Naive thymus-derived CD4-positive, alpha-beta T cell (primary cell): ENCODE measurements around the gene GSX2. TPM values are rescaled to one million over a fixed set of nuclear protein-coding genes. Genes with fewer than 3 reads are reported as not detected.

Source experiments
- ATAC-seq: fragments of 150-1000 bp; cut with Tn5 transposase; 2 replicates; pipeline ENCODE4 v1.10.0; 2021; ENCODE audit warnings: mild to moderate bottlenecking, moderate library complexity
- CTCF ChIA-PET: fragments of 350-600 bp; sonication (Branson Sonifier 250); formaldehyde crosslinking; loops from one replicate; lab custom pipeline; 2021; ENCODE audit warnings: antibody characterized with exemption; lab: Charles Lee
- POLR2A ChIA-PET: fragments of 350-600 bp; sonication (Branson Sonifier 250); formaldehyde crosslinking; loops from one replicate; lab custom pipeline; 2021; ENCODE audit warnings: antibody characterized with exemption, inconsistent platforms; lab: Charles Lee
- DNase-seq, 9 donors: peaks; one replicate each; pipeline versions ENCODE4 v3.0.0 to v3.0.0-alpha.2; 2020 to 2022; ENCODE audit warnings: mixed read lengths in 1 of 9
- H3K27ac ChIP-seq: one replicate; pipeline ENCODE4 v1.7.0; 2013; ENCODE audit warnings: mild to moderate bottlenecking, low read depth, low read length, moderate library complexity
- H3K27me3 ChIP-seq, 2 donors: one replicate each; pipeline ENCODE4 v1.7.0; 2013; ENCODE audit warnings: low read length in 2 of 2, mild to moderate bottlenecking in 2 of 2, moderate library complexity in 2 of 2; ENCODE audit not compliant: control insufficient read depth in 2 of 2, insufficient read depth in 2 of 2
- H3K36me3 ChIP-seq, 3 experiments: 1 replicate in 2 of 3; 2 replicates in 1 of 3; pipeline ENCODE4 v1.7.0; 2013; ENCODE audit warnings: low read length in 3 of 3, mild to moderate bottlenecking in 3 of 3, moderate library complexity in 1 of 3; ENCODE audit not compliant: insufficient read depth in 3 of 3, control insufficient read depth in 2 of 3
- H3K4me1 ChIP-seq, 2 donors: one replicate each; pipeline ENCODE4 v1.7.0; 2013; ENCODE audit warnings: low read length in 2 of 2, mild to moderate bottlenecking in 2 of 2, moderate library complexity in 1 of 2; ENCODE audit not compliant: control insufficient read depth in 2 of 2, insufficient read depth in 2 of 2
- H3K4me3 ChIP-seq: 2 replicates; pipeline ENCODE4 v1.7.0; 2013; ENCODE audit warnings: mild to moderate bottlenecking, low read length
- H3K9me3 ChIP-seq, 3 experiments: 1 replicate in 2 of 3; 2 replicates in 1 of 3; pipeline ENCODE4 v1.7.0; 2013; ENCODE audit warnings: low read length in 3 of 3; ENCODE audit not compliant: control insufficient read depth in 2 of 3
- H3K27ac Mint-ChIP-seq, 9 donors: one replicate each; pipeline ENCODE4 v1.8.0; 2020 to 2022; ENCODE audit warnings: mixed read lengths in 9 of 9, mild to moderate bottlenecking in 8 of 9, moderate library complexity in 5 of 9, inconsistent platforms in 2 of 9
- H3K27me3 Mint-ChIP-seq, 5 donors: one replicate each; pipeline ENCODE4 v1.8.0; 2021 to 2022; ENCODE audit warnings: mixed read lengths in 5 of 5, mild to moderate bottlenecking in 1 of 5
- H3K36me3 Mint-ChIP-seq, 5 donors: one replicate each; pipeline ENCODE4 v1.8.0; 2020 to 2022; ENCODE audit warnings: mixed read lengths in 5 of 5, mild to moderate bottlenecking in 3 of 5, inconsistent platforms in 1 of 5
- H3K4me1 Mint-ChIP-seq, 7 donors: one replicate each; pipeline ENCODE4 v1.8.0; 2020 to 2022; ENCODE audit warnings: mixed read lengths in 7 of 7, mild to moderate bottlenecking in 3 of 7, inconsistent platforms in 1 of 7
- H3K4me3 Mint-ChIP-seq, 10 donors: one replicate each; pipeline ENCODE4 v1.8.0; 2020 to 2022; ENCODE audit warnings: mild to moderate bottlenecking in 10 of 10, mixed read lengths in 10 of 10, moderate library complexity in 6 of 10, inconsistent platforms in 2 of 10
- H3K9me3 Mint-ChIP-seq, 11 donors: one replicate each; pipeline ENCODE4 v1.8.0; 2020 to 2022; ENCODE audit warnings: mixed read lengths in 11 of 11, mild to moderate bottlenecking in 4 of 11, inconsistent platforms in 1 of 11, moderate library complexity in 1 of 11
- intact Hi-C, 2 donors: fragments of 100-400 bp; cut with micrococcal nuclease; formaldehyde crosslinking; loops; one replicate each; pipeline ENCODE4 v1.15.1; 2023
- polyA plus RNA-seq, 2 donors: library from polyadenylated mRNA; unstranded; fragments of 300-500 nt; fragmentation: Illumina TruSeq; gene quantifications; one replicate each; pipeline ENCODE4 v1.2.3, GENCODE V29; 2021
- total RNA-seq, 6 experiments: library from RNA in 5 of 6; stranded (reverse) in 5 of 6; gene quantifications; 1 replicate in 5 of 6; 2 replicates in 1 of 6; pipeline ENCODE4 v1.2.3 and lab custom pipeline; 2021 to 2026

Gene GSX2
- total and polyA plus RNA-seq, 7 experiments from 2014 or later: not detected

DNA sequence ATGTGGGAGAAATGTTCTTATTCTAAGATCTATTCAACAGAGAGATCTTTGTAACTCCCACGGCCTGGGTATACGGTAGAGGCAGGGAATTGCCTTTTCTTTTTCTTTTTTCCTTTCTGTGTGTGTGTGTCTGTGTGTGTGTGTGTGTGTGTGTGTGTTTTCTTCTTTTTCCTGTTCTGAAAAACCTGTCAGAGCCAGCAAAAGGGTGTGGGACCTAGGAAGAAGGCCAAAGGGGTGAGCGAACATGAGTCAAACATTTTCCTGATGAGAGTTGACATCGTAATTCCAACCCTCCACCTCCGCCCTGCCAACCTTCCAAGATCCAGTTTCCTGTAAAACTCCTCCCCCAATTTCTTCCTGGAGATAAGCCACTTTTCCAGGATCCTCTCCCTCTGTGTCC, 32.8 kb upstream of the GSX2 start:
- Mint-ChIP-seq H3K4me3 (no peak overlapping the region), H3K36me3 (peaks cover 0 to 7% (median 0%) of the 10 kb centered on the region in 5 donors), H3K4me1 (peaks cover 18 to 32% (median 23%) of the 10 kb centered on the region in 7 donors), H3K27me3 (peaks cover 0 to 8% (median 0%) of the 10 kb centered on the region in 5 donors), H3K27ac (peak overlapping the region in 3 of 9 donors; percentile 42 to 98 (median 60)), H3K9me3 (peaks cover 0 to 2% (median 0%) of the 10 kb centered on the region in 11 donors)
- H3K27ac ChIP-seq: no peak overlapping the region
- no peak overlapping the region for H3K4me3 ChIP-seq
- H3K27me3 ChIP-seq: no peaks in the 10 kb centered on the region
- no peak for DNase-seq
- H3K36me3 ChIP-seq: peaks cover 0 to 8% (median 0%) of the 10 kb centered on the region in 3 experiments
- H3K4me1 ChIP-seq: peaks cover 8 to 14% of the 10 kb centered on the region in 2 donors
- H3K9me3 ChIP-seq: no peaks in the 10 kb centered on the region
- intact Hi-C loops: loop anchor here in 1 of 2 donors (10.0 kb wide), 1 partner anchor 1478 kb away; the partner anchor contains the start of gene CLOCK
- ChIA-PET CTCF (no interaction called here), POLR2A (interaction anchor here (1.0 kb wide), 1 partner anchor 24 kb away, joined by 3 read pairs; no protein-coding TSS in a partner anchor)
- ATAC-seq: no peak

GRCh38 chr4:54073271-54073880, 26.6 kb upstream of the GSX2 start:
- Histone ChIP-seq H3K36me3 (no peaks in the 10 kb centered on the region), H3K4me3 (no peak overlapping the region), H3K4me1 (no peaks in the 10 kb centered on the region), H3K27ac (no peak overlapping the region), H3K9me3 (no peaks in the 10 kb centered on the region), H3K27me3 (no peaks in the 10 kb centered on the region)
- Mint-ChIP-seq H3K36me3 (no peaks in the 10 kb centered on the region), H3K27me3 (peaks cover 5 to 28% (median 13%) of the 10 kb centered on the region in 5 donors), H3K4me1 (no peaks in the 10 kb centered on the region), H3K9me3 (peaks cover 0 to 2% (median 0%) of the 10 kb centered on the region in 11 donors), H3K4me3 (no peak overlapping the region), H3K27ac (no peak overlapping the region)
- POLR2A ChIA-PET: no interaction called here
- no peak for DNase-seq
- ATAC-seq: peak; percentile 31
- CTCF ChIA-PET: no interaction called here
- intact Hi-C loops: no loop called here

DNA sequence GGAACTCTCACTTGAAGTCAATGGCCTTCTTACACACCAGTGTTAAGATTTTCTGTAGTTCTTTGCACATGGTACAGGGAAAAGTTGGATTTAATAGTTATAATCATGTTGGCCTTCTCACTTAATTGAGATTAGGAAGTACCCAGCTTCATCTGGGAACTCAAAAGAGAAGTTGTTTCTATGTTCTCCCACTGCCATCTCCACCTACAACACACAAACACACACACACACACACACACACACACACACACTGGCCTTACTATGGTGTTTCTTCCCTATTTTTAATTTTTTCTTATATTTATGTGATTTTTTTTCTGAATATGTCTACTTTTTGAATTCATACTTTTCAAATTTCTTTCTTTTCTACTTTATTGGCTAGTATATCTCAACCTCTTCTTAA, 25.6 kb upstream of the GSX2 start:
- Histone ChIP-seq H3K27ac (no peak overlapping the region), H3K27me3 (no peaks in the 10 kb centered on the region), H3K9me3 (no peaks in the 10 kb centered on the region), H3K36me3 (no peaks in the 10 kb centered on the region), H3K4me1 (no peaks in the 10 kb centered on the region), H3K4me3 (no peak overlapping the region)
- Mint-ChIP-seq H3K4me1 (no peaks in the 10 kb centered on the region), H3K36me3 (no peaks in the 10 kb centered on the region), H3K27ac (no peak overlapping the region), H3K9me3 (peaks cover 0 to 2% (median 0%) of the 10 kb centered on the region in 11 donors), H3K4me3 (no peak overlapping the region), H3K27me3 (peaks cover 5 to 32% (median 17%) of the 10 kb centered on the region in 5 donors)
- CTCF ChIA-PET: no interaction called here
- POLR2A ChIA-PET: no interaction called here
- intact Hi-C loops: no loop called here
- no peak for DNase-seq
- no peak for ATAC-seq

DNA sequence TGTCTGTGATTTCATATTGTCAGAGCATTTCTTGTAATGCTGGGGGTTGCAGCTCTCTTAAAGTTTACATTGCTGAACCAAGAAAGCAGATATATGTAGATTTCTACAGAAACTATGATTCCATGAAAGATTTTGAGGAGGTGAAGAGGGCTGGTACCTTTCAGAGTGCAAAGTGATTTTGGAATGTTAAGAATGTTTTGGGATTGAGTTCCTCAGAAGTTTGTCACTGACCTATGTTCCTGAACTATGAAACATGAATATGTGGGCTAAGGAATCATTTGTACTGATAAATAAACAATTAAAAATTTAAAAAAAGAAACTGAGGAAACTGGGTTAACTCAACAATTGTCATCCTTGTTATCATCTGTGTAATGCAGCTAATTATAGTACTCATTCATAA, 23.3 kb upstream of the GSX2 start:
- H3K9me3 ChIP-seq: no peaks in the 10 kb centered on the region
- no peak overlapping the region for H3K4me3 ChIP-seq
- Mint-ChIP-seq H3K9me3 (peaks cover 0 to 2% (median 0%) of the 10 kb centered on the region in 11 donors), H3K4me3 (no peak overlapping the region), H3K27ac (no peak overlapping the region), H3K36me3 (no peaks in the 10 kb centered on the region), H3K4me1 (no peaks in the 10 kb centered on the region), H3K27me3 (peaks cover 8 to 33% (median 23%) of the 10 kb centered on the region in 5 donors)
- no peaks in the 10 kb centered on the region for H3K4me1 ChIP-seq
- no peaks in the 10 kb centered on the region for H3K36me3 ChIP-seq
- intact Hi-C loops: no loop called here
- DNase-seq (no peak), ATAC-seq (no peak)
- H3K27ac ChIP-seq: no peak overlapping the region
- POLR2A ChIA-PET: no interaction called here
- H3K27me3 ChIP-seq: no peaks in the 10 kb centered on the region
- CTCF ChIA-PET: no interaction called here

- no peaks in the 10 kb centered on the region for H3K9me3 ChIP-seq
- H3K9me3 Mint-ChIP-seq: peaks cover 0 to 2% (median 0%) of the 10 kb centered on the region in 11 donors
- intact Hi-C loops: no loop called here
- ChIA-PET CTCF (interaction anchor here (0.6 kb wide), 1 partner anchor 1232 kb away, joined by 7 read pairs; no protein-coding TSS in a partner anchor), POLR2A (no interaction called here)
- no peaks in the 10 kb centered on the region for H3K36me3 ChIP-seq
- no peak overlapping the region for H3K27ac Mint-ChIP-seq
- no peaks in the 10 kb centered on the region for H3K4me1 Mint-ChIP-seq
- H3K36me3 Mint-ChIP-seq: no peaks in the 10 kb centered on the region
- H3K4me3 ChIP-seq: no peak overlapping the region
- H3K4me3 Mint-ChIP-seq: no peak overlapping the region
- H3K27me3 Mint-ChIP-seq: peaks cover 10 to 33% (median 26%) of the 10 kb centered on the region in 5 donors
- no peak for DNase-seq
- ATAC-seq: no peak
- no peaks in the 10 kb centered on the region for H3K27me3 ChIP-seq
- no peaks in the 10 kb centered on the region for H3K4me1 ChIP-seq
- H3K27ac ChIP-seq: no peak overlapping the region
Measured at GRCh38 chr4:54077812-54078211, 22.2 kb upstream of the GSX2 start.

GRCh38 chr4:54082168-54082567, 17.8 kb upstream of the GSX2 start:
- CTCF ChIA-PET: no interaction called here
- POLR2A ChIA-PET: no interaction called here
- intact Hi-C loops: no loop called here
- Mint-ChIP-seq H3K4me1 (no peaks in the 10 kb centered on the region), H3K27ac (no peak overlapping the region), H3K36me3 (peaks cover 0 to 8% (median 0%) of the 10 kb centered on the region in 5 donors), H3K9me3 (peaks cover 0 to 2% (median 0%) of the 10 kb centered on the region in 11 donors), H3K4me3 (no peak overlapping the region), H3K27me3 (peaks cover 5 to 32% (median 18%) of the 10 kb centered on the region in 5 donors)
- no peak overlapping the region for H3K27ac ChIP-seq
- no peaks in the 10 kb centered on the region for H3K27me3 ChIP-seq
- H3K4me3 ChIP-seq: no peak overlapping the region
- no peaks in the 10 kb centered on the region for H3K4me1 ChIP-seq
- no peaks in the 10 kb centered on the region for H3K36me3 ChIP-seq
- ATAC-seq (no peak), DNase-seq (no peak)
- no peaks in the 10 kb centered on the region for H3K9me3 ChIP-seq

- ChIA-PET POLR2A (no interaction called here), CTCF (no interaction called here)
- no peaks in the 10 kb centered on the region for H3K4me1 Mint-ChIP-seq
- no peaks in the 10 kb centered on the region for H3K36me3 ChIP-seq
- no peaks in the 10 kb centered on the region for H3K9me3 Mint-ChIP-seq
- DNase-seq (no peak), ATAC-seq (no peak)
- H3K27ac ChIP-seq: no peak overlapping the region
- no peak overlapping the region for H3K4me3 Mint-ChIP-seq
- intact Hi-C loops: no loop called here
- no peaks in the 10 kb centered on the region for H3K9me3 ChIP-seq
- peaks cover under 1 to 35% (median 13%) of the 10 kb centered on the region in 5 donors for H3K27me3 Mint-ChIP-seq
- H3K4me3 ChIP-seq: no peak overlapping the region
- H3K36me3 Mint-ChIP-seq: peaks cover 0 to 8% (median 0%) of the 10 kb centered on the region in 5 donors
- no peaks in the 10 kb centered on the region for H3K4me1 ChIP-seq
- H3K27ac Mint-ChIP-seq: no peak overlapping the region
- no peaks in the 10 kb centered on the region for H3K27me3 ChIP-seq
Measured at GRCh38 chr4:54085284-54085683, 14.7 kb upstream of the GSX2 start.
